ENCODE results near the gene KRTAP10-11.
"Not testable (repeated sequence)": the region's sequence is repeated elsewhere in the genome, so short reads cannot be mapped to it uniquely, and the experiment has no call there.

KRTAP10-11 gene

DNA sequence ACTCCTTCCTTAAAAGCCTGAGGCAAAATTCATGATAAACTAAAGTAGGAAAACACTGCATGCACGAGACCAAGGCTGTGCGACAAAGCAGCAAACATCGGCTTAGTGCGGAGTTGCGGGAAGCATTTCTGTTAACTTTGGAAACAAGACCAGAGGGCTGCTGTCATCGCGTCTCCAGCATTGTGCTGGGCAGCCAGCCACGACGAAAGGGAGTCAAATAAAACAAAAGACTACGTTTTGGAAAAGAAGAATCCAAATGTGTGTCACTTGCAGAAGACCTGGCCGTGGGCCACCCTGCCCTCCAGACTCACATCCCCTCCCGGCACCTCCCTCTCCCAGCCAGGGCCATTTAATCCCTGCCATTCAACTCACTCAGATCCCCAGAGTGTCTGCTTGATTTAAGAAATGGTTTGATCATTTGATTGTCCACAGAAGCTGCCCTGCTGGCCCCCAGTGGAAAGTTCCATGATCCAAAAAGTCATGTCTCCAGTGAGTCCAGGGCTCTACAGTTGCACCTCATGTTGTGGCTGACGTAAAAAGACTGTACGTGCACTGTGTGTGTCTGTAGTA lies 2.4 kb upstream of the KRTAP10-11 start:
- DNase-seq, result no peak

DNA sequence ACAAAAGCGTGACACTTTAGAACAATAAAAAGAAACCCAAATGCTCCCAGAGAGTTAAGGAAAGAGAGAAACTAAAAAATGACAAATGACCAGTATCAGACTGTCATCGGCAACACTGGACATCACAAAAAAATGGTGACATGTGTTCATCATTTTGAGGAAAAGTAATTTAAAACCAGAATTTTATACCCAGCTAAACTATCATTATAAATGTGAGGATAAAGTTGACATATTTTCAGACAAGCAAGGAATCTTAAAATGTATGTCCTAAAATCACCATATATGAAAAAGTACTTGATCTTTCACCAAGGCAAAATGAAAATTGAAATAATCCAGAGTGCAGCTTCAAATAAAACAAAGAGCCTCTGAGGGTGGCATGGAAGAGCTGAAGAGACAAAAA lies 1.3 kb upstream of the KRTAP10-11 start:
- DNase-seq, result no peak

- no peak for DNase-seq
Observed at GRCh38 chr21:44647222-44647552, 973 bp downstream of the KRTAP10-11 start.

DNA sequence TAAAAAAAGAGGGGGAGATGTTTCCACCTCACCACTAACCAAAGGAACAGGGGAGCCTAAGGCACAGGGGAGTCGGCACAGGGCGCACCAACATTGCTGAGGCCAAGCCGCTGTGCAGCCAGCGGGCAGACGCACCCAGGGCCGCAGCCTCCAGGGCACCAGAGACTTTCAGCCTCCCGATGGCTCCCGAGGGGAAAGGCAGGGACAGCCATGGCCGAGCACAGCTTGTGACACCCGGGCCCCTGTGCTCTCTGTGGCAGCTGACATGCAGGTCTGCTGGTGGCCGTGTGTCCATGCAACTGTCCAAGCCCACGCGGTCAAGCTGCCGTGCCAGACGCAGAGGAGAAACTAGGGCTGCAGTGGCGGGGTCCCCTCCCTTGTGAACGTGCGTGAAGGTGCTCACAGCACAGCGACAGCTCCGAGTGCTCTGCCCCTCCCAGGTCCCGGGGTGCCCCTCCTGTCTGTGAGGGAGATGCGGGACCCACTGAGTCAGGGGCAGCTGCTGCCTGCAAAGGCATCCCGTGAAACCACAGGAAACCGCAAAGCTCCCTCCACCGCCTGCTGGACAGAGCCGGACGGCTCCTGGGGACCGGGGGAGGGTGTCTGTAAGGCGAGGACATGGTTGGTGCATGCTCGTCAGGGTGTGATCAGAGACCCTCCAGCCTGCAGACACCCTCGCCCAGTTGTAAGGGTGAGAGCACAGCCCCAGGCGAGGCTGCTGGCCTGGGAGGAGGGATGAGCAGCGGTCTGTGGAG lies 2.5 kb downstream of the KRTAP10-11 start:
- no peak for DNase-seq

DNA sequence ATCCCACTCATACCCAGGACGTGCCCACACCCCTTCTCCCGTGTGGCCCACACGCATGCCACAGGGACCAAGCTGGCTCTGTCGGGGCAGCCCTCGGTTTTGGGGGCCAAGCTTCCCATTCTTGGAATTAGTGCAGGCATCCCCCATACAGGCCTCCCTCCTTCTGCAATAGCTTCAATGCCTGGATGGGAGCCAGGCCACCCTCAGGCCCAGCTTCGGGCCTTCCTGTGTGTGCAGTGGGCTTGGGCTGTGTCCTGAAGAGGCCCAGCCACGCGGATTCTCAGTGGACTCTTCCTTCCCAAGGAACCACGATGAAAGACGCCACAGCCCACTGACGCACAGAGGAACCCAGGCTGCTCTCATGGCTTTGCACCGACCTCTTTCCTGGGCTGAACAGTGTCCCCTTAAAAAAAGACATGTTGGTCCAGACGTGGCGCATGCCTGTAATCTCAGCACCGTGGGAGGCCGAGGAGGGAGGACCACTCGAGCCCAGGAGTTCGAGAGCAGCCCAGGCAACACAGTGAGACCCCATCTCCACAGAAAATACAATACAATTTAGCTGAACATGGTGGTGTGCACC lies 3.4 kb downstream of the KRTAP10-11 start:
- no peak for DNase-seq

DNA sequence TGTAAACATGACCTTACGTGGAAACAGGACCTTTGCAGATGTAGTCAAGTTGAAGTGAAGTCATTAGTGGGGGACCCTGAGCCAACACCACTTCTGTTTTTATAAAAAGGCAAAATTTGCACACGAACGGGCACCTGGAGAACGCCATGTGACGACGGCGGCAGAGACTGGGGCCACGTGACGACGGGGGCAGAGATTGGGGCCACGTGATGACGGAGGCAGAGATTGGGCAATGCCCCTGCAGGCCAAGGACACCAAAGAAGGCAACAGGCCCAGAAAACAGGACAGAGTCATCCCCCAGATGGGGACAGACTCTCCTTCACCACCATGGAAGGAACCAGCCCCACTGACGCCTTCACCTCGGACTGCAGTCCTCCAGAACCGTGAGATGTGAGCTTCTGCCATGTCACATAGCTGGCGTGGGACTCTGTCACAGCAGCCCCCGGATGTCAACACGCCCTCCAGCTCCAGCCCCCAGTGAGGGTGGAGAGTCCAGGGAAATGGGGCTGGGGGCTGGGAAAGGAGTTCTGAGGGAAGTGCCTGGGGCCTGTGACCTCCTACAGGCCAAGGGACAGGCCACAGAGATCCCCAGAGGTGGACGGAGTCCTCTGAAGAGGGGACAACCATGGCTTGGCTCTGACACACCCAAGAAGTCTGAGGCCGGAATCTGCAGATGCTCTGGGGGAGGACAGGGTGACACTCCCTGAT lies 4.2 kb downstream of the KRTAP10-11 start:
- DNase-seq, result no peak

DNA sequence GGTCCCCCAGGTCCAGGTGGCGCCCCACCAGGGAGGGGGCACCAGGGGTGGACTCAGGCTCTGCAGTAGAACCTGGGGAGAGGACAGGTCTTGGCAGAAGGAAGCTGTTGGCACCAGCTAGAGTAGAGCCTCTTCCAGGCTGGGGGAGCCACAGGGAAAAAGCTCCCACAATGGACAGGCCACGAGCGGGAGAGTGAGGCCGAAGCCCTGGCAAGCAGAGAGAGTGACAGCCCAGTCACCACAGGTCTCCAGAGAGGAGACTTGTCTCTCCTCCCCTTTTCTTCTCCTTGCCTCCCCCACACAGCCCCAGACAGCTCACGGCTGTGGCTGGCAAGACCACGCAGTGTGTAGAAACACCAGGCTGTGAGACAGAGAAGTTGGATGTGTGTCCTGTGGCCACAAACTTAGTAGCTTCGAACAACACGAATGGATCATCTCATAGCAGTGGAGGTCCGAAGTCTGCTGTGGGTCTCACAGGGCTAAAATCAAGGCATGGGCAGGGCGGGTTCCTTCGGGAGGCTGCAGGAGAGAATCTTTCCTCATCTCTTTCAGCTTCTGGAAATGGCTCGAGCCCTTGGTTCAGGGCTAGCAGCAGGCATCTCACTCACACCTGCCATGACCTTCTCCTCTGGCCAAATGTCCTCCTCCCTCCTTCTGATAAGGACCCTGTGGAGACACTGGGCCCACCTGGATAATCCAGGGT lies 4.9 kb downstream of the KRTAP10-11 start:
- DNase-seq, result no peak

DNA sequence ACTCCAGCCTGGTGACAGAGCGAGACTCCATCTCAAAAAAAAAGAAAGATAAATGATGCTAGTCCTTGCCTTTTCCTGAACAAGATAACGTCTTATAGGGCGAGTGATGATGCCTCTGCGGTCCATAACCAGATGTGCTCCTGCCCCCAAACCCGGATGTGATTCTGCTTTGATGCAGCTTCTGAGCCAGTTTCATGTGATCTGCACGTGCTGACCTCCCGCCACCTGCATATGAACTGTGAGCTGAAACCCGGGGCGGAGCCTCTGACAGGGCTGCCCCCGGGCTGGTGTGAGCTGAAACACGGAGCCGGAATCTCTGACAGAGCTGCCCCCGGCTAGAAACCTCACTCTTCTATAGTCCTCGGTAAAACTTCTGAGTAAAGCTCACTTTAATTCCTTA lies 6.9 kb downstream of the KRTAP10-11 start:
- no peak for DNase-seq

- DNase-seq, result no peak
Observed at GRCh38 chr21:44653656-44654575, 7.7 kb downstream of the KRTAP10-11 start.

- DNase-seq, result no peak
Observed at GRCh38 chr21:44654576-44655175, 8.5 kb downstream of the KRTAP10-11 start, which contains the start of gene KRTAP12-4. Gene KRTAP12-4 (minus strand): TSS chr21:44654659. CDS start chr21:44654614, 45 bp downstream.

- DNase-seq, result no peak
Observed at GRCh38 chr21:44656868-44657267, 10.7 kb downstream of the KRTAP10-11 start.

DNA sequence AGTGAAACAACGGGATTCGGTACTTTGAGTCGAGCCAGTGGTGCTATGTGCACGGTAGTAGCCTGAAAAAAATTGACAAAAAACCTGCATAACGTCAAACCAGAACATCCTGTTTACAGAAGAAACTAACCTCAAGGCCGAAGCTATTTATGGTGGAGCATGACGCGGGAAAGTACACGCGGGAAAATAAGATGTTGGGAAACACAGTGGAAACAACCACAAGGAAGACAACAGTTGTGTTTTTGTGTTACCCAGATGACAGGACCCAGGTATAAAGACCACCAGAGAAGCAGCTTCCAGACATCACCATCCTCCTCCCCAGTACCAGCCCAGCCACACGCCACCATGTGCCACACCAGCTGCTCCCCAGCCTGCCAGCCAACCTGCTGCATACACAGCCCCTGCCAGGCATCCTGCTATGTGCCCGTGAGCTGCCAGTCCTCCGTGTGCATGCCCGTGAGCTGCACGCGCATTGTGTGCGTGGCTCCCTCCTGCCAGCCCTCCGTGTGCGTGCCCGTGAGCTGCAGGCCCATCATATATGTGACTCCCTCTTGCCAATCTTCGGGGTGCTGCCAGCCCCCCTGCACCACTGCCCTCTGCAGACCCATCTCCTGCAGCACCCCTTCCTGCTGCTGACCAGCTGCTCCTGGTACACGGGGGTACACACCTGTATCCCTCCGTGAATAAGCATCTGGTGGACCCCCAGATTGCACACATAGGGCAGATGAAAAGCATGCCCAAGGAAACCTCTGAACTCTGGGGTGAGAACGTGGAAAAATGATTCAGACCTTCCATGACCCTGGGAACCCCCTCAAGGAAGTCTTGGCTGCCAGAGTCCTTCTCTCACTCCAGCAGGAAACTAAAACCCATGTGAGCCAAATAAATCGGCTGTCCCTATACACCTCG lies 11.7 kb downstream of the KRTAP10-11 start, which contains the start of gene KRTAP12-3:
Gene KRTAP12-3 (plus strand): TSS at position 298 of the 906 bp plus-strand sequence. CDS start 48 bp downstream, at position 346.
- no peak for DNase-seq

- DNase-seq, result no peak
Observed at GRCh38 chr21:44658541-44658910, 12.3 kb downstream of the KRTAP10-11 start.

GRCh38 chr21:44658913-44659595 lies 12.8 kb downstream of the KRTAP10-11 start:
- DNase-seq, result no peak

GRCh38 chr21:44661567-44661966 lies 15.4 kb downstream of the KRTAP10-11 start:
- DNase-seq, result not testable (repeated sequence)

GRCh38 chr21:44664691-44665090 lies 18.5 kb downstream of the KRTAP10-11 start:
- DNase-seq, result no peak

DNA sequence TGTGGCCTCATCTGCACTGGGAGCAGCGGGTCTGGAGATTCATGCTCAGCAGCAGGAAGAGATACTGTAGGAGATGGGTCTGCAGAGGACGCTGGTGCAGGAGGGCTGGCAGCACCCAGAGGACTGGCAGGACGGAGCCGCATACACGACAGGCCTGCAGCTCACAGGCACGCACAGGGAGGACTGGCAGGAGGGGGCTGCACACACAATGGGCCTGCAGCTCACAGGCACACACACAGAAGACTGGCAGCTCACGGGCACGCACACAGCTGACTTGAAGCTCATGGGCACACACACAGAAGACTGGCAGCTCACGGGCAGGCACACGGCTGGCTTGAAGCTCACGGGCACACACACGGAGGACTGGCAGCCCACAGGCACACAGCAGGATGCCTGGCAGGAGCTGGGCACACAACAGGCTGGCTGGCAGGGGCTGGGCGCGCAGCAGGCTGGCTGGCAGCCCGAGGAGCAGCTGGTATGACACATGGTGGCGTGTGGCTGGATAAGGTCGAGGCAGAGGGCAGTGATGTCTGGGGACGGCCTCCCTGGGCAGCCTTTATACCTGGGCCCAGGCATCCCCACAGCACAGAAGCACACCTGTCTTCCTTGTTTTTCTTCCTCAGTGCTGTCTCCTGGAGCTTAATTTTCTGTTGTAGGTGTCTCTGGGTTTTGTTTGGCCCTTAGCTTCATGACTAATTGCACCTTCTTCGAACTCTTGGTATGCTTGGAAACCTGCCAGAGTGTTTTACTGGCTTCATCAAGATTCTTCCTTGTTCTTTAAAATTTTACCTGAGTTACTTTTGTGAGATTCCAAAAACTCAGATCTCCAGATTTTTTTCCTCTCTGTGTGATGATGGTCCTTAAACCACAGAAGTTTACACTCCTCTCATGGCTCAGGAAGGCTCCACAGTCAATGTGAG lies 20.4 kb downstream of the KRTAP10-11 start, which contains the start of gene KRTAP12-2:
Gene KRTAP12-2 (minus strand): TSS at position 527 of the 920 bp plus-strand sequence. CDS start 41 bp downstream, at position 486.
- no peak for DNase-seq

DNA sequence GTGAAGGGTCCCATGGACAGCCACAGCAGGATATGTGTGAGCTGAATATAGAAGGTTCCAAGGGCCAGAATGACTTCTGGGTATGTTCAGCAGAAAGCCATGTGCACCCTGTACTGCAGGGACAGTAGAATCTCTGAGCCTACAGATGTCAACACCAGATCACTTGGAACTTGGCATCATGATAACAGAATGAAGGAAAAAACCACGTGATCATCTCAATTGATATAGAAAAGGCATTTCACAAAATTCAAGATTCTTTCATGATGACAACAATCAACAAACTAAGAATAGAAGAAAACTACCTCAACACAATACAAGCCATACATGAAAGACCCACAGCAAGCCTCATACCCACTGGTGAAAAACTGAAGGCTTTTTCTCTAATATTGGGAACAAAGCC lies 21.4 kb downstream of the KRTAP10-11 start:
- DNase-seq, result no peak

Data from EL (cell line).